Thyroid gland (tissue), 4 donors: ENCODE results near the gene ZCRB1.

ENCODE experiments used
- CTCF ChIP-seq, 6 experiments: fragments of 200-600 bp in 3 of 6; fragments of 450-650 bp in 3 of 6; sonication (generic) in 3 of 6; IDR thresholded peaks; one replicate each; pipeline ENCODE4 v1.5.1; 2016 to 2019; ENCODE audit warnings: antibody characterized with exemption in 6 of 6, mild to moderate bottlenecking in 2 of 6, inconsistent platforms in 1 of 6, moderate library complexity in 1 of 6
- POLR2A ChIP-seq, 2 donors: fragments of 450-650 bp; IDR thresholded peaks; one replicate each; pipeline ENCODE4 v1.6.1; 2017; ENCODE audit warnings: antibody characterized with exemption in 2 of 2, mild to moderate bottlenecking in 2 of 2, moderate library complexity in 1 of 2

- TF ChIP-seq CTCF (IDR thresholded peaks at IDR 0.05) (peak; percentile 37 to 73 (median 62)), POLR2A (IDR thresholded peaks at IDR 0.05) (no peak)
These were observed 46.4 kb upstream of the ZCRB1 start for GRCh38 chr12:42372154-42372791.
